ENCODE measurements around the gene BPIFB1. TPM values are rescaled to one million over a fixed set of nuclear protein-coding genes. Genes with fewer than 3 reads are reported as not detected.

Gene BPIFB1
- total RNA-seq, 1 donor from 2014 or later: 10.9 TPM

DNA sequence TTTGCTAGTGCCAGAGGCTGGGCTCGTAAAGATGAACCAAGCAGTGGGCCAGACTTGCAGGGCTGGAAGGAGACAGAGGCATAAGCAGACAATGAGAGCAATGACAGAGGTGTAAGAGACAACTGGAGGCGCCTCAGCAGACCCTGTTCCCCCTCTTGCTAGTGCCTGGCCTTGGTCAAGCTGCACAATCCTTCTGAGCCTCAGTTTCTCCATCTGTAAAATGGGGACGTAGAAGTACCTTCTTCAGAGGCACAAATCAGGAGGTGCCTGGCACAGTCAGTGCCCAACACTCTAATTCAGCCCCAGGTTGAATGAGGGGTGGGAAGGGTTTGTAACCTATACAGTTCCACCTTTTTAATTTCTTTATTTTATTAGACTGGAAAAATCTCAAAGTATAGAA is 23.2 kb downstream of the BPIFB1 start:
- no peaks in the 10 kb centered on the region for H3K36me3 Mint-ChIP-seq
- no peak for DNase-seq (ENCODE audit: extremely low spot score, unreplicated experiment)
- H3K9me3 Mint-ChIP-seq: peaks cover 5% of the 10 kb centered on the region
- TF ChIP-seq, protein P1, sequence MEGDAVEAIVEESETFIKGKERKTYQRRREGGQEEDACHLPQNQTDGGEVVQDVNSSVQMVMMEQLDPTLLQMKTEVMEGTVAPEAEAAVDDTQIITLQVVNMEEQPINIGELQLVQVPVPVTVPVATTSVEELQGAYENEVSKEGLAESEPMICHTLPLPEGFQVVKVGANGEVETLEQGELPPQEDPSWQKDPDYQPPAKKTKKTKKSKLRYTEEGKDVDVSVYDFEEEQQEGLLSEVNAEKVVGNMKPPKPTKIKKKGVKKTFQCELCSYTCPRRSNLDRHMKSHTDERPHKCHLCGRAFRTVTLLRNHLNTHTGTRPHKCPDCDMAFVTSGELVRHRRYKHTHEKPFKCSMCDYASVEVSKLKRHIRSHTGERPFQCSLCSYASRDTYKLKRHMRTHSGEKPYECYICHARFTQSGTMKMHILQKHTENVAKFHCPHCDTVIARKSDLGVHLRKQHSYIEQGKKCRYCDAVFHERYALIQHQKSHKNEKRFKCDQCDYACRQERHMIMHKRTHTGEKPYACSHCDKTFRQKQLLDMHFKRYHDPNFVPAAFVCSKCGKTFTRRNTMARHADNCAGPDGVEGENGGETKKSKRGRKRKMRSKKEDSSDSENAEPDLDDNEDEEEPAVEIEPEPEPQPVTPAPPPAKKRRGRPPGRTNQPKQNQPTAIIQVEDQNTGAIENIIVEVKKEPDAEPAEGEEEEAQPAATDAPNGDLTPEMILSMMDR (conservative IDR thresholded peaks at IDR 0.05): no peak
- peaks cover 4% of the 10 kb centered on the region for H3K4me1 Mint-ChIP-seq (ENCODE audit: unreplicated experiment)
- peaks cover 15% of the 10 kb centered on the region for H3K27me3 Mint-ChIP-seq
- H3K27ac Mint-ChIP-seq: no peak overlapping the region
- no peak overlapping the region for H3K4me3 Mint-ChIP-seq

DNA sequence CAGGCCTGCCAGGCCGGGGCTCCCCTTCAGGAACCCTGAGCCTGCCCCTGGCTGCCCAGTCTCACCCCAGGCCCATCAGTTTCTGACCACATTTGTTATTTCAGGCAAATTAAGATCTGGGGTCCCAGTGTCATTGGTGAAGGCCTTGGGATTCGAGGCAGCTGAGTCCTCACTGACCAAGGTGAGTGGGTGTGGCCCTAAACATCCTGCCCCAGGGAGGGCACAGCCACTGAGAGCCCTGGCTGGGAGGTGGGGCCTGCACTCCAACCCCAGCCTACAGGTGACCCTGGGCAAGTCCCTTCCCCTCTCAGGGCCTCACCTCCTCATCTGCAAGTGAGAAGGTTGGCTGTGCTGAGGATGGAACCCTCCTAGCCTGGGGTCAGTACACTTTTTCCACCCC is 23.8 kb downstream of the BPIFB1 start:
- TF ChIP-seq, protein P1 (conservative IDR thresholded peaks at IDR 0.05): no peak
- H3K4me3 Mint-ChIP-seq: no peak overlapping the region
- peaks cover 9% of the 10 kb centered on the region for H3K27me3 Mint-ChIP-seq
- no peaks in the 10 kb centered on the region for H3K36me3 Mint-ChIP-seq
- peaks cover 5% of the 10 kb centered on the region for H3K4me1 Mint-ChIP-seq (ENCODE audit: unreplicated experiment)
- H3K9me3 Mint-ChIP-seq: peaks cover 5% of the 10 kb centered on the region
- H3K27ac Mint-ChIP-seq: no peak overlapping the region
- DNase-seq (ENCODE audit: extremely low spot score, unreplicated experiment): no peak

DNA sequence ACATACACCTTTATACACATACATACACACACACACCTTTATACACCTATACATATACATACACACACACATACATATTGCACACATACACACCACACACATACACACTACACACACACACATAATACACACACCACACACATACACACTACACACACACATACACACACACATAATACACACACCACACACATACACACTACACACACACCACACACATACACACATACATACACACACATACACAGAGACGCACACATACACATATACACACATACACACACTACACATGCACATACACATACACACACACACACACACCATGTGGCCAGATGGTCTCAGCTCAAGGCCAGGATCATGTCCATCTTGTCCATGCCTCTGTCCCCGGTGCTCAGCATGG is 25.7 kb downstream of the BPIFB1 start:
- H3K4me3 Mint-ChIP-seq: no peak overlapping the region
- DNase-seq (ENCODE audit: extremely low spot score, unreplicated experiment): no peak
- peaks cover 5% of the 10 kb centered on the region for H3K9me3 Mint-ChIP-seq
- no peaks in the 10 kb centered on the region for H3K27me3 Mint-ChIP-seq
- peaks cover 7% of the 10 kb centered on the region for H3K4me1 Mint-ChIP-seq (ENCODE audit: unreplicated experiment)
- H3K36me3 Mint-ChIP-seq: no peaks in the 10 kb centered on the region
- TF ChIP-seq, protein P1 (conservative IDR thresholded peaks at IDR 0.05): no peak
- H3K27ac Mint-ChIP-seq: no peak overlapping the region

DNA sequence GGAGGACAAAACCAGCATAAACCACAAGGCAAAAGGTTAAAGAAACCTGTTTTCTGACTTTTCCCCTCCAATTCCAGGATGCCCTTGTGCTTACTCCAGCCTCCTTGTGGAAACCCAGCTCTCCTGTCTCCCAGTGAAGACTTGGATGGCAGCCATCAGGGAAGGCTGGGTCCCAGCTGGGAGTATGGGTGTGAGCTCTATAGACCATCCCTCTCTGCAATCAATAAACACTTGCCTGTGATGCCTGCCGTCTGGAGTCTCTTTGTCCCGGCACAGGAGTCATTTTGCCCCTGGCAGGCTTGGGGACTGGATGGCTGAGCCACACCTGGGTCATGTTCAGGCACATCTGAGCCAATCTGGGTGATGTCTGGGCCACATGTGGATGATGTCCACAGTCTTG is 26.6 kb downstream of the BPIFB1 start:
- Mint-ChIP-seq H3K4me1 (ENCODE audit: unreplicated experiment) (peaks cover 7% of the 10 kb centered on the region), H3K27me3 (no peaks in the 10 kb centered on the region), H3K9me3 (peaks cover 5% of the 10 kb centered on the region), H3K27ac (no peak overlapping the region), H3K36me3 (no peaks in the 10 kb centered on the region), H3K4me3 (no peak overlapping the region)
- TF ChIP-seq, protein P1 (conservative IDR thresholded peaks at IDR 0.05): no peak
- no peak for DNase-seq (ENCODE audit: extremely low spot score, unreplicated experiment)

DNA sequence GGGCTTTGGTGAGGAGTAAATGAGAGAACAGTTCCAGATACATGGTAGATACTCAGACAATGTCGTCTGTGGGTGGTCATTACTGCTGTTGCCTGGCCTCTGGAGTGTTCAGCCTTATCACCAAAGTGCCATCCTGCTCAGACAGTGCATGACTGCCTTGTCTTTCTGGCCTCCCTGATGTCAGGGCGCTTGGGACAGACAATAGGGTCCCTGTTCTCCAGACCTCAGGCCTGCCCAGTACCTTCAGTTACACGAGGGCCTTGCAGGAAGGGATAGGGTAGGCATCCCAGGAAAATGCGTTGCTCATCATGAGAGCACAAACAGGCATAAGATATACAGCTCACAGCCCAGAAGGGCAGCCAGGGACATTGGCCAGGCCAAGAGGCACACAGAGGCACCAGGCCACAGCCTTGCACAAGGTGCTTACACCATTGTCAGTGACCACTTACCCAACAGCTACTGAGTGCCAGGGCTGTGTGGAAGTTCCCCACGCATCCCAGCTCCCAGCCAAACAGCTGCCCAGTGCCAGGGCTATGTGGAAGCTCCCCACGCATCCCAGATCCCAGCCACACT is 27.4 kb downstream of the BPIFB1 start:
- Mint-ChIP-seq H3K9me3 (peaks cover 5% of the 10 kb centered on the region), H3K4me1 (ENCODE audit: unreplicated experiment) (peaks cover 7% of the 10 kb centered on the region), H3K27me3 (no peaks in the 10 kb centered on the region), H3K4me3 (no peak overlapping the region), H3K36me3 (no peaks in the 10 kb centered on the region), H3K27ac (no peak overlapping the region)
- no peak for DNase-seq (ENCODE audit: extremely low spot score, unreplicated experiment)
- TF ChIP-seq, protein P1 (conservative IDR thresholded peaks at IDR 0.05): no peak

DNA sequence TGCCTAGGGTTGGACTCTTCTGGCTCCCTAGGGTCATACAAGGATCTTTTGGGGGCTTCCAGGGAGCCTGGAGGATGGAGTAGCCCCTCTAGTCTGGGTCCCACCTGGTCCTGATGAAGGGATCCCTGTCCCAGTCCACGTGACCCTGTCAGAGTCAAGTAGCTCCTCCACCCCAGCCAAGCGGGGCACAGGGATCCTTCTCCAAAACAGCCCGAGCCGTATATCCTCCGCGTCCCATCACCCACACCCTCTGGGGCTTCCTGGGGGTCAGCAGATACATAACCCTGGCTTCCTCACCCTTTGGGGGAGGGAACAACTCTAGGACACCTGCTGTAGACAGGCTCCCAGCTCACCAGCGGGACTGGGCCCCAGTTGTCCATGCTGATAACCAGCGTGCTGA is 28.0 kb downstream of the BPIFB1 start:
- Mint-ChIP-seq H3K4me3 (no peak overlapping the region), H3K4me1 (ENCODE audit: unreplicated experiment) (peaks cover 5% of the 10 kb centered on the region), H3K27ac (no peak overlapping the region), H3K36me3 (no peaks in the 10 kb centered on the region), H3K9me3 (peaks cover 5% of the 10 kb centered on the region), H3K27me3 (no peaks in the 10 kb centered on the region)
- TF ChIP-seq, protein P1 (conservative IDR thresholded peaks at IDR 0.05): no peak
- no peak for DNase-seq (ENCODE audit: extremely low spot score, unreplicated experiment)
